K562 (cell line): ENCODE results near the gene GOLGA8J. TPM values are rescaled to one million over a fixed set of nuclear protein-coding genes. Genes with fewer than 3 reads are reported as not detected.

Experiments
- ATAC-seq: fragments of 200-7000 bp; cut with Tn5 transposase; 3 replicates; pipeline ENCODE4 v1.9.1; 2020; ENCODE audit warnings: moderate library complexity
- BruUV-seq: library from RNA; stranded (reverse); fragments of 400-500 nt; replicated peaks from 2 replicates; lab custom pipeline; 2021; lab: Mats Ljungman, UMichigan
- CTCF ChIA-PET: fragments of 300-600 bp; formaldehyde crosslinking; extraction: SDS; loops from one replicate; lab custom pipeline; 2021; ENCODE audit warnings: low intra/inter-chr PET ratio; lab: Yijun Ruan, JAX
- POLR2A ChIA-PET: fragments of 300-600, 350-650 bp; sonication (Branson Sonifier 250); formaldehyde crosslinking; extraction: SDS; loops from one replicate; lab custom pipeline; 2021; ENCODE audit warnings: antibody characterized with exemption, inconsistent platforms; lab: Yijun Ruan, JAX
- DNase-seq, 4 experiments: peaks; one replicate each; pipeline versions ENCODE4 v3.0.0 to v3.0.0-alpha.2; 2011 to 2018; ENCODE audit warnings: low spot score in 3 of 4, mixed read lengths in 3 of 4; ENCODE audit errors: extremely low read depth in 1 of 4
- FAIRE-seq: peaks from 2 replicates; lab custom pipeline; 2011; peaks lifted over from hg19 to GRCh38; lab: Jason Lieb, UNC
- H2AFZ ChIP-seq: 2 replicates; pipeline ENCODE4 v1.6.0; 2011; ENCODE audit warnings: low read depth, low read length, control low read depth, inconsistent platforms
- H3K27ac ChIP-seq: fragments of 200-600 bp; 3 replicates; pipeline ENCODE4 v1.8.0; 2011; ENCODE audit warnings: low read depth, mild to moderate bottlenecking, control low read depth, inconsistent platforms, low read length, moderate library complexity, mixed read lengths; ENCODE audit errors: extremely low read depth
- H3K27me3 ChIP-seq, 2 experiments: fragments of 300-600 bp in 1 of 2; 2 replicates in 1 of 2; 3 replicates in 1 of 2; pipeline versions ENCODE4 v1.6.0 to v1.8.0; 2011; ENCODE audit warnings: inconsistent platforms in 2 of 2, low read length in 2 of 2, mild to moderate bottlenecking in 1 of 2, mixed read lengths in 1 of 2, moderate library complexity in 1 of 2; ENCODE audit not compliant: control insufficient read depth in 2 of 2, insufficient read depth in 2 of 2
- H3K36me3 ChIP-seq: fragments of 300-600 bp; 3 replicates; pipeline ENCODE4 v1.8.0; 2011; ENCODE audit warnings: mild to moderate bottlenecking, low read length, inconsistent platforms; ENCODE audit not compliant: control insufficient read depth, insufficient read depth
- H3K4me1 ChIP-seq, 2 experiments: fragments of 200-600 bp in 1 of 2; replicated peaks in 1 of 2; 2 replicates in 1 of 2; 3 replicates in 1 of 2; pipeline versions ENCODE4 v1.5.1 to v1.8.0; 2011; ENCODE audit warnings: inconsistent platforms in 2 of 2, low read length in 2 of 2, mild to moderate bottlenecking in 1 of 2, mixed read lengths in 1 of 2, moderate library complexity in 1 of 2; ENCODE audit not compliant: control insufficient read depth in 2 of 2, insufficient read depth in 2 of 2
- H3K4me2 ChIP-seq: 2 replicates; pipeline ENCODE4 v1.6.1; 2011; ENCODE audit warnings: low read length, control low read depth, inconsistent platforms, mixed read lengths; ENCODE audit not compliant: insufficient read depth
- H3K4me3 ChIP-seq: fragments of 200-600 bp; sonication (generic), shearing (Covaris generic); 2 replicates; pipeline ENCODE4 v1.5.1; 2016; ENCODE audit warnings: control low read depth, inconsistent platforms
- H3K79me2 ChIP-seq: fragments of 200-600 bp; 3 replicates; pipeline ENCODE4 v1.8.0; 2011; ENCODE audit warnings: low read length, inconsistent platforms; ENCODE audit not compliant: control insufficient read depth, insufficient read depth
- H3K9ac ChIP-seq, 2 experiments: 2 replicates each; pipeline versions ENCODE4 v1.6.0 to v1.6.1; 2011; ENCODE audit warnings: low read depth in 2 of 2, low read length in 2 of 2, control low read depth in 1 of 2, inconsistent platforms in 1 of 2, mild to moderate bottlenecking in 1 of 2, mixed read lengths in 1 of 2; ENCODE audit not compliant: insufficient read depth in 1 of 2
- H3K9me1 ChIP-seq: one replicate; pipeline ENCODE4 v1.6.0; 2011; ENCODE audit warnings: inconsistent platforms, mild to moderate bottlenecking, low read length, moderate library complexity; ENCODE audit not compliant: control insufficient read depth, insufficient read depth
- H3K9me3 ChIP-seq: replicated peaks from 2 replicates; pipeline ENCODE4 v1.5.1; 2011; ENCODE audit warnings: low read depth, low read length, inconsistent platforms; ENCODE audit not compliant: control insufficient read depth, insufficient read depth
- H4K20me1 ChIP-seq: replicated peaks from 2 replicates; pipeline ENCODE4 v1.6.1; 2011; ENCODE audit warnings: low read length, inconsistent platforms, mixed read lengths; ENCODE audit not compliant: control insufficient read depth, insufficient read depth
- CREBBP ChIP-seq: IDR thresholded peaks from one replicate; pipeline ENCODE4 v1.6.1; 2012; ENCODE audit warnings: low read depth, mild to moderate bottlenecking, control low read depth, inconsistent platforms, low read length
- DPF2 ChIP-seq: fragments of 450-650 bp; IDR thresholded peaks from 2 replicates; pipeline ENCODE4 v1.6.1; 2016
- ESRRA ChIP-seq: fragments of 450-650 bp; IDR thresholded peaks from 2 replicates; pipeline ENCODE4 v1.6.1; 2014; ENCODE audit warnings: low read depth, mild to moderate bottlenecking, moderate library complexity, borderline replicate concordance
- GTF2F1 ChIP-seq: IDR thresholded peaks from 2 replicates; pipeline ENCODE4 v1.6.1; 2011; ENCODE audit warnings: low read depth, low read length, improper control_type of control experiment
- HNRNPLL ChIP-seq: fragments of 200-400 bp; formaldehyde crosslinking; IDR thresholded peaks from 2 replicates; pipeline ENCODE4 v1.6.1; 2017; ENCODE audit warnings: low read length, low read depth, mild to moderate bottlenecking; ENCODE audit not compliant: poor library complexity, severe bottlenecking
- KHSRP ChIP-seq: fragments of 450-650 bp; IDR thresholded peaks from 2 replicates; pipeline ENCODE4 v1.6.1; 2017
- POLR2AphosphoS5 ChIP-seq: IDR thresholded peaks from 2 replicates; pipeline ENCODE4 v1.6.1; 2011; ENCODE audit warnings: mild to moderate bottlenecking, low read depth, low read length, moderate library complexity; ENCODE audit not compliant: control insufficient read depth, insufficient read depth
- ZNF174 ChIP-seq: fragments of 250-450 bp; sonication (Bioruptor Pico); IDR thresholded peaks from 2 replicates; pipeline ENCODE4 v1.4.0; 2020; ENCODE audit warnings: mild to moderate bottlenecking
- ZNF175 ChIP-seq: fragments of 200-800 bp; sonication (Bioruptor generic); IDR thresholded peaks from 2 replicates; pipeline ENCODE4 v1.6.1; 2016; ENCODE audit warnings: low read depth, mild to moderate bottlenecking, missing genetic modification characterization, missing compliant biosample characterization
- ZNF232 ChIP-seq: sonication (generic); formaldehyde crosslinking; IDR thresholded peaks from 2 replicates; pipeline ENCODE4 v1.8.0; 2022; ENCODE audit warnings: mild to moderate bottlenecking, missing genetic modification reagents
- WGBS: fragments of 100-300 bp; shearing (Covaris generic); methylation state at CpG from one replicate; pipeline ENCODE4 v1.1.6; 2016; ENCODE audit warnings: low coverage, mixed read lengths; ENCODE audit not compliant: insufficient coverage; ENCODE audit errors: missing lambda C conversion rate; 5-methylcytosine and 5-hydroxymethylcytosine counted together
- in situ Hi-C: fragments of 300-500 bp; cut with MboI; formaldehyde crosslinking; loops from 4 replicates; pipeline ENCODE4 v1.15.0; 2018; ENCODE audit warnings: inconsistent platforms, mixed read lengths
- intact Hi-C: fragments of 100-400 bp; cut with micrococcal nuclease; formaldehyde crosslinking; loops from 2 replicates; pipeline ENCODE4 v1.14.2; 2022
- polyA plus RNA-seq, 8 experiments: library from polyadenylated mRNA; depleted of rRNA in 4 of 8; stranded (reverse) in 5 of 8; unstranded in 3 of 8; fragments of >200 nt; fragmentation: Nextera tagmentation in 2 of 8; fragmentation: Illumina TruSeq in 1 of 8; extraction: Ambion mirVana in 2 of 8; extraction: Trizol in 1 of 8; gene quantifications; 2 replicates each; pipeline versions ENCODE4 v1.2.1 to v1.2.3, GENCODE V29; 2011 to 2014; ENCODE audit warnings: inconsistent platforms in 1 of 8, missing spikeins in 1 of 8
- total RNA-seq, 7 experiments: library from RNA; depleted of rRNA in 6 of 7; stranded (reverse); fragments of >200 nt in 6 of 7; fragmentation: Illumina TruSeq in 2 of 7; extraction: Trizol in 2 of 7; gene quantifications; 2 replicates each; pipeline versions ENCODE4 v1.2.1 to v1.2.3, GENCODE V29; 2011 to 2021; ENCODE audit warnings: low replicate concordance in 1 of 7
- TF ChIP-seq, protein P1 (sequence below): fragments of 200-800 bp; sonication (Bioruptor generic); IDR thresholded peaks from 2 replicates; pipeline ENCODE4 v1.6.1; 2017; ENCODE audit warnings: missing genetic modification characterization, missing compliant biosample characterization
- TF ChIP-seq, protein P2 (sequence below): fragments of 250-450 bp; sonication (Bioruptor Pico); IDR thresholded peaks from 2 replicates; pipeline ENCODE4 v1.6.1; 2021; ENCODE audit warnings: mild to moderate bottlenecking

Gene GOLGA8J
- total and polyA plus RNA-seq, 9 of the 15 experiments (the other 6 are each of a cell fraction or from before 2014, with no cell fraction given) = not detected

DNA sequence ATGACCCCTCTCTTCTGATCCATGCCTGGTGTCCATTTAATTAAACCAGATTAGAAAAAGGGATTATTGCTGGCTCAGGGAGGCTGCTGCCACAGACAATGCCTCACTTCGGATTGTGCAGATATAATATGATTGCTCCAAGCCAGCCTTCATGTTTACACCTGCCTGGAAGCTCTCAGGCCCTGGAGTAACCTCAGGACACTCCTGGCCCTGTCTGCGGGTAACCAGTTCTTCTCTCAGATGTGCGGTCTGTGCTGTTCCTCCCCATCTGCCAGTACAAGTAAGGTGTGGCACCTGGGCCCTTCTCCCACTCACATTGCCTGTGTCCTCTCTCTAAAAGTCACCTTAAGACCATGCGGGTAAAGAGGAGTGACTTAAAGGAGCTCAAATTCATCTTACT is 8.8 kb upstream of the GOLGA8J start:
- no peaks in the 10 kb centered on the region for H3K36me3 ChIP-seq
- FAIRE-seq (no peak), DNase-seq (no peak), ATAC-seq (no peak)
- no peaks in the 10 kb centered on the region for H3K4me1 ChIP-seq
- no TSS peak for BruUV-seq
- no peaks in the 10 kb centered on the region; the same call in 1 of the 2 replicates for H4K20me1 ChIP-seq
- H3K79me2 ChIP-seq = no peaks in the 10 kb centered on the region
- 1% methylated on average over 4 of the region's 4 CpGs for WGBS
- ChIA-PET CTCF (no interaction called here), POLR2A (no interaction called here)
- in situ Hi-C loops = loop anchor here (10.0 to 25.0 kb wide), 2 partner anchors 409 to 513 kb away; no protein-coding TSS in a partner anchor
- no peaks in the 10 kb centered on the region for H3K9me1 ChIP-seq
- H3K27ac ChIP-seq = no peak overlapping the region
- intact Hi-C loops = no loop called here
- H2AFZ ChIP-seq = no peak overlapping the region
- H3K9ac ChIP-seq = no peak overlapping the region
- no peaks in the 10 kb centered on the region for H3K9me3 ChIP-seq
- H3K4me2 ChIP-seq = no peak overlapping the region
- no peak overlapping the region for H3K4me3 ChIP-seq
- peaks cover 0 to 14% of the 10 kb centered on the region in 2 experiments; a peak in 2 of 5 replicates for H3K27me3 ChIP-seq
- TF ChIP-seq ZNF175 (CRISPR knock-in tag) = no peak
- TF ChIP-seq DPF2 = no peak
- no peak for TF ChIP-seq ZNF174
- TF ChIP-seq, protein P1, sequence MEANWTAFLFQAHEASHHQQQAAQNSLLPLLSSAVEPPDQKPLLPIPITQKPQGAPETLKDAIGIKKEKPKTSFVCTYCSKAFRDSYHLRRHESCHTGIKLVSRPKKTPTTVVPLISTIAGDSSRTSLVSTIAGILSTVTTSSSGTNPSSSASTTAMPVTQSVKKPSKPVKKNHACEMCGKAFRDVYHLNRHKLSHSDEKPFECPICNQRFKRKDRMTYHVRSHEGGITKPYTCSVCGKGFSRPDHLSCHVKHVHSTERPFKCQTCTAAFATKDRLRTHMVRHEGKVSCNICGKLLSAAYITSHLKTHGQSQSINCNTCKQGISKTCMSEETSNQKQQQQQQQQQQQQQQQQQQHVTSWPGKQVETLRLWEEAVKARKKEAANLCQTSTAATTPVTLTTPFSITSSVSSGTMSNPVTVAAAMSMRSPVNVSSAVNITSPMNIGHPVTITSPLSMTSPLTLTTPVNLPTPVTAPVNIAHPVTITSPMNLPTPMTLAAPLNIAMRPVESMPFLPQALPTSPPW (CRISPR knock-in tag) = no peak
- TF ChIP-seq ZNF232 = no peak
- TF ChIP-seq, protein P2, sequence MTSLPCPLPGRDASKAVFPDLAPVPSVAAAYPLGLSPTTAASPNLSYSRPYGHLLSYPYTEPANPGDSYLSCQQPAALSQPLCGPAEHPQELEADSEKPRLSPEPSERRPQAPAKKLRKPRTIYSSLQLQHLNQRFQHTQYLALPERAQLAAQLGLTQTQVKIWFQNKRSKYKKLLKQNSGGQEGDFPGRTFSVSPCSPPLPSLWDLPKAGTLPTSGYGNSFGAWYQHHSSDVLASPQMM = no peak
- TF ChIP-seq HNRNPLL = no peak
- no peak for TF ChIP-seq GTF2F1
- no peak for TF ChIP-seq CREBBP
- TF ChIP-seq ESRRA = no peak
- no peak for TF ChIP-seq KHSRP
- no peak for TF ChIP-seq POLR2AphosphoS5
